H1 (cell line): ENCODE results near the gene SEZ6L. TPM values are rescaled to one million over a fixed set of nuclear protein-coding genes. Genes with fewer than 3 reads are reported as not detected.

Experiments used
- CTCF ChIA-PET: fragments of 300-600 bp; sonication (Branson Sonifier 250); formaldehyde crosslinking; loops from one replicate; lab custom pipeline; 2021; ENCODE audit not compliant: partially characterized antibody; lab: Charles Lee
- POLR2A ChIA-PET: fragments of 300-600 bp; sonication (Branson Sonifier 250); formaldehyde crosslinking; loops from one replicate; lab custom pipeline; 2021; ENCODE audit warnings: inconsistent platforms; ENCODE audit not compliant: partially characterized antibody; lab: Charles Lee
- DNase-seq, 2 experiments: peaks; one replicate each; pipeline versions ENCODE4 v3.0.0 to v3.0.0-alpha.2; 2010 to 2022; ENCODE audit warnings: low spot score in 2 of 2, low read depth in 1 of 2, mixed read lengths in 1 of 2
- FAIRE-seq: peaks from 2 replicates; lab custom pipeline; 2011; peaks lifted over from hg19 to GRCh38; lab: Jason Lieb, UNC
- H2AFZ ChIP-seq: 2 replicates; pipeline ENCODE4 v1.8.1; 2012; ENCODE audit warnings: low read length, inconsistent platforms
- H2AK5ac ChIP-seq: 2 replicates; pipeline ENCODE4 v1.6.1; 2013; ENCODE audit warnings: low read depth, low read length
- H2BK120ac ChIP-seq: replicated peaks from 2 replicates; pipeline ENCODE3; 2013; ENCODE audit warnings: low read depth, low read length, inconsistent platforms
- H2BK12ac ChIP-seq: 2 replicates; pipeline ENCODE4 v1.6.1; 2013; ENCODE audit warnings: low read depth, low read length
- H2BK15ac ChIP-seq: 2 replicates; pipeline ENCODE4 v1.6.1; 2013; ENCODE audit warnings: low read length
- H2BK20ac ChIP-seq: 2 replicates; pipeline ENCODE4 v1.6.1; 2013; ENCODE audit warnings: low read length
- H2BK5ac ChIP-seq: 2 replicates; pipeline ENCODE4 v1.6.1; 2013; ENCODE audit warnings: low read depth, low read length
- H3K14ac ChIP-seq: 2 replicates; pipeline ENCODE4 v1.6.1; 2013; ENCODE audit warnings: inconsistent platforms; ENCODE audit not compliant: insufficient read length
- H3K18ac ChIP-seq: 2 replicates; pipeline ENCODE4 v1.6.1; 2013; ENCODE audit warnings: low read length; ENCODE audit errors: extremely low read depth
- H3K23ac ChIP-seq: 2 replicates; pipeline ENCODE4 v1.6.1; 2013; ENCODE audit warnings: inconsistent platforms; ENCODE audit not compliant: insufficient read length
- H3K23me2 ChIP-seq: 2 replicates; pipeline ENCODE4 v1.6.1; 2013; ENCODE audit warnings: low read depth, low read length
- H3K27ac ChIP-seq: 2 replicates; pipeline ENCODE4 v1.6.1; 2011; ENCODE audit warnings: low read depth, low read length, inconsistent platforms
- H3K27me3 ChIP-seq, 4 experiments: replicated peaks in 1 of 4; 1 replicate in 1 of 4; 2 replicates in 3 of 4; pipeline versions ENCODE4 v1.6.1 to v1.8.1; 2011 to 2013; ENCODE audit warnings: low read length in 3 of 4, mild to moderate bottlenecking in 3 of 4, inconsistent platforms in 2 of 4, mixed read lengths in 2 of 4, moderate library complexity in 1 of 4; ENCODE audit not compliant: control insufficient read depth in 3 of 4, insufficient read depth in 3 of 4; ENCODE audit errors: extremely low read depth in 1 of 4
- H3K36me3 ChIP-seq, 4 experiments: 2 replicates each; pipeline versions ENCODE4 v1.6.1 to v1.8.1; 2011 to 2013; ENCODE audit warnings: mild to moderate bottlenecking in 4 of 4, low read length in 3 of 4, moderate library complexity in 2 of 4, control low read depth in 1 of 4, inconsistent platforms in 1 of 4; ENCODE audit not compliant: insufficient read depth in 4 of 4, control insufficient read depth in 2 of 4
- H3K4ac ChIP-seq: replicated peaks from 2 replicates; pipeline ENCODE3; 2013; ENCODE audit warnings: low read length, low read depth, mixed read lengths, inconsistent platforms; ENCODE audit not compliant: insufficient read length
- H3K4me1 ChIP-seq, 4 experiments: replicated peaks in 1 of 4; 1 replicate in 1 of 4; 2 replicates in 3 of 4; pipeline versions ENCODE4 v1.6.1 to v1.8.1; 2011 to 2013; ENCODE audit warnings: low read length in 3 of 4, inconsistent platforms in 2 of 4, mixed read lengths in 1 of 4; ENCODE audit not compliant: insufficient read depth in 4 of 4, control insufficient read depth in 3 of 4
- H3K4me2 ChIP-seq, 2 experiments: 2 replicates each; pipeline versions ENCODE4 v1.6.1 to v1.8.1; 2011 to 2013; ENCODE audit warnings: low read depth in 2 of 2, low read length in 2 of 2, control low read depth in 1 of 2, inconsistent platforms in 1 of 2, mild to moderate bottlenecking in 1 of 2; ENCODE audit not compliant: insufficient read depth in 1 of 2
- H3K4me3 ChIP-seq, 4 experiments: fragments of 200-600, 300-600 bp in 1 of 4; sonication (generic), shearing (Covaris generic), sonication (Bioruptor Twin) in 1 of 4; 2 replicates each; pipeline versions ENCODE4 v1.5.1 to v1.8.1; 2011 to 2016; ENCODE audit warnings: low read length in 4 of 4, low read depth in 3 of 4, control low read depth in 2 of 4, inconsistent platforms in 2 of 4, mild to moderate bottlenecking in 2 of 4, mixed read lengths in 1 of 4, moderate library complexity in 1 of 4; ENCODE audit not compliant: insufficient read depth in 2 of 4; ENCODE audit errors: extremely low read depth in 1 of 4
- H3K56ac ChIP-seq: replicated peaks from 2 replicates; pipeline ENCODE3; 2013; ENCODE audit warnings: low read depth, mild to moderate bottlenecking, mixed read lengths, low read length, inconsistent platforms; ENCODE audit not compliant: insufficient read length
- H3K79me1 ChIP-seq: 2 replicates; pipeline ENCODE4 v1.6.1; 2013; ENCODE audit warnings: low read depth, low read length, control low read depth
- H3K79me2 ChIP-seq, 2 experiments: 2 replicates each; pipeline versions ENCODE4 v1.6.1 to v1.8.1; 2012 to 2013; ENCODE audit warnings: low read length in 2 of 2, mild to moderate bottlenecking in 2 of 2, inconsistent platforms in 1 of 2; ENCODE audit not compliant: insufficient read depth in 2 of 2, control insufficient read depth in 1 of 2
- H3K9ac ChIP-seq, 4 experiments: replicated peaks in 1 of 4; 1 replicate in 1 of 4; 2 replicates in 3 of 4; pipeline versions ENCODE4 v1.6.1 to v1.8.1; 2011 to 2013; ENCODE audit warnings: low read depth in 3 of 4, low read length in 3 of 4, control low read depth in 2 of 4, mild to moderate bottlenecking in 2 of 4, moderate library complexity in 2 of 4, inconsistent platforms in 1 of 4; ENCODE audit errors: extremely low read depth in 1 of 4
- H3K9me3 ChIP-seq, 2 experiments: 2 replicates each; pipeline versions ENCODE4 v1.6.1 to v1.8.1; 2012 to 2013; ENCODE audit warnings: mild to moderate bottlenecking in 2 of 2, moderate library complexity in 2 of 2, control low read depth in 1 of 2, inconsistent platforms in 1 of 2, low read depth in 1 of 2, low read length in 1 of 2, mixed read lengths in 1 of 2; ENCODE audit not compliant: insufficient read depth in 2 of 2
- H4K20me1 ChIP-seq, 2 experiments: replicated peaks in 1 of 2; 2 replicates each; pipeline versions ENCODE3 to v1.8.1; 2011 to 2013; ENCODE audit warnings: inconsistent platforms in 2 of 2, low read length in 2 of 2, mild to moderate bottlenecking in 1 of 2; ENCODE audit not compliant: insufficient read depth in 2 of 2, control insufficient read depth in 1 of 2
- H4K5ac ChIP-seq: 2 replicates; pipeline ENCODE4 v1.6.1; 2013; ENCODE audit warnings: low read length, low read depth, mixed read lengths, inconsistent platforms; ENCODE audit not compliant: insufficient read length
- H4K8ac ChIP-seq: 2 replicates; pipeline ENCODE4 v1.8.0; 2013; ENCODE audit warnings: mild to moderate bottlenecking, moderate library complexity, low read length, inconsistent platforms; ENCODE audit not compliant: insufficient read depth; ENCODE audit errors: extremely low read depth
- H4K91ac ChIP-seq: replicated peaks from 2 replicates; pipeline ENCODE3; 2013; ENCODE audit warnings: low read length, mixed read lengths, inconsistent platforms; ENCODE audit not compliant: insufficient read length
- ASH2L ChIP-seq: fragments of 200-600, 300-600 bp; sonication (generic); IDR thresholded peaks from one replicate; pipeline ENCODE4 v1.7.1; 2017; ENCODE audit warnings: low read length
- BACH1 ChIP-seq: IDR thresholded peaks from 2 replicates; pipeline ENCODE4 v1.6.1; 2012; ENCODE audit warnings: low read length, improper control_type of control experiment
- BRCA1 ChIP-seq: IDR thresholded peaks from 2 replicates; pipeline ENCODE4 v1.6.1; 2012; ENCODE audit warnings: low read depth, low read length, improper control_type of control experiment
- CBX5 ChIP-seq: fragments of 300-800, 300-1000 bp; sonication (generic); IDR thresholded peaks from 2 replicates; pipeline ENCODE4 v1.7.1; 2016; ENCODE audit warnings: antibody characterized with exemption, low read length, low read depth
- CHD2 ChIP-seq: IDR thresholded peaks from 2 replicates; pipeline ENCODE4 v1.6.1; 2012; ENCODE audit warnings: low read length, improper control_type of control experiment
- CTBP2 ChIP-seq: IDR thresholded peaks from 2 replicates; pipeline ENCODE4 v1.7.0; 2011; ENCODE audit warnings: borderline replicate concordance, mild to moderate bottlenecking, moderate library complexity, mixed read lengths, low read length; ENCODE audit not compliant: insufficient read depth, insufficient read length
- HDAC6 ChIP-seq: IDR thresholded peaks from one replicate; pipeline ENCODE4 v1.7.1; 2012; ENCODE audit warnings: low read depth, mild to moderate bottlenecking, inconsistent platforms, low read length, moderate library complexity
- JUND ChIP-seq: IDR thresholded peaks from 2 replicates; pipeline ENCODE4 v1.6.1; 2011; ENCODE audit warnings: mild to moderate bottlenecking, improper control_type of control experiment, low read length
- MAFK ChIP-seq: IDR thresholded peaks from 2 replicates; pipeline ENCODE4 v1.6.1; 2012; ENCODE audit warnings: low read depth, mild to moderate bottlenecking, improper control_type of control experiment, low read length
- NRF1 ChIP-seq: IDR thresholded peaks from 2 replicates; pipeline ENCODE4 v1.6.1; 2011; ENCODE audit warnings: mild to moderate bottlenecking, low read depth, low read length, improper control_type of control experiment
- POLR2AphosphoS5 ChIP-seq: IDR thresholded peaks from 2 replicates; pipeline ENCODE4 v1.6.1; 2011; ENCODE audit warnings: low read depth, low read length
- SAP30 ChIP-seq: fragments of 300-600 bp; sonication (generic); IDR thresholded peaks from 2 replicates; pipeline ENCODE4 v1.7.1; 2012; ENCODE audit warnings: low read length, moderate library complexity, mild to moderate bottlenecking, inconsistent platforms; ENCODE audit not compliant: insufficient read depth, insufficient replicate concordance
- SIN3A ChIP-seq, 2 experiments: IDR thresholded peaks in 1 of 2; conservative IDR thresholded peaks in 1 of 2; 2 replicates each; pipeline ENCODE4 v1.6.1; 2011 to 2012; ENCODE audit warnings: low read length in 2 of 2, improper control_type of control experiment in 1 of 2, low read depth in 1 of 2, mild to moderate bottlenecking in 1 of 2
- SP1 ChIP-seq: IDR thresholded peaks from 2 replicates; pipeline ENCODE4 v1.6.1; 2011; ENCODE audit warnings: low read depth, low read length
- SP2 ChIP-seq: IDR thresholded peaks from 2 replicates; pipeline ENCODE4 v1.6.1; 2012; ENCODE audit warnings: mild to moderate bottlenecking, low read length, inconsistent platforms
- ZNF274 ChIP-seq: IDR thresholded peaks from 2 replicates; pipeline ENCODE4 v1.7.0; 2012; ENCODE audit warnings: low read length, borderline replicate concordance; ENCODE audit errors: extremely low read depth
- WGBS, 2 experiments: shearing (Covaris generic) in 1 of 2; methylation state at CpG; one replicate each; pipeline versions ENCODE4 v1.1.6 to v1.1.7; 2013 to 2015; ENCODE audit warnings: low lambda C conversion rate in 2 of 2, mixed read lengths in 2 of 2, inconsistent platforms in 1 of 2, low coverage in 1 of 2, missing lambda C conversion rate in 1 of 2; ENCODE audit not compliant: insufficient replicate concordance in 2 of 2, insufficient coverage in 1 of 2, insufficient read length in 1 of 2; ENCODE audit errors: extremely low coverage in 1 of 2, missing lambda C conversion rate in 1 of 2; 5-methylcytosine and 5-hydroxymethylcytosine counted together
- polyA plus RNA-seq, 7 experiments: library from polyadenylated mRNA; depleted of rRNA in 3 of 7; stranded (reverse) in 5 of 7; unstranded in 2 of 7; fragments of >200 nt in 5 of 7; fragments of 200-250 nt in 2 of 7; gene quantifications; 1 replicate in 5 of 7; 2 replicates in 1 of 7; 4 replicates in 1 of 7; pipeline versions ENCODE4 v1.2.1 to v1.2.3, GENCODE V29; 2011 to 2013; ENCODE audit warnings: missing spikeins in 2 of 7, mixed read lengths in 2 of 7
- total RNA-seq: library from RNA; stranded (reverse); fragmentation: NEBNext Ultra II Directional; extraction: Animal tissue kit (Norgen Biotek cat#: 25700); gene quantifications from 2 replicates; pipeline ENCODE4 v1.2.1, GENCODE V29; 2021

The SEZ6L gene
- total and polyA plus RNA-seq, 2 of the 8 experiments (the other 6 are each of a cell fraction or from before 2014, with no cell fraction given): 0.06 to 0.33 TPM

DNA sequence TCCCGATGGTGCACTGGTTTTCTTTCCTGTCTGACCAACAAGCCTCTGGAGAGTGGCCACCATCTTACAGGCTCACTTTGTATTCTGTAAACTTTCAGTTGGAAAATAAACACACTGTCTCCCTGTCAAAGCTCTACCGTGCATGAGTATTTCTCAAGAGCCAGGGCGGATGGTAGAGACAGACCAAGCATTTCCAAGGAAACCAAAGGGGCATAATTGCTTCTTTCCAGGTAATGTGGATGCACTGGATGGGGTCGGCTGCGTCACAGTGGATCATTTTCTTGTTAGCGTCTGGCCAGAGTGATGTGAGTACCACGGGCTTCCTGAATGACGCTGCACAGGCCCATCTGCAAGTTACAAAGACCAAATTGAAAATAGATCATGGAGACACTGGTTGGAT, 5.1 kb upstream of the SEZ6L start:
- WGBS, 2 experiments: 87% methylated on average over 8 of the region's 8 CpGs; no CpG with 5 or more reads in 1 of the 2 experiments

More for the DNA sequence above, 5.1 kb upstream of the SEZ6L start:
- no peaks in the 10 kb centered on the region for H4K20me1 ChIP-seq
- no peak overlapping the region for H3K27ac ChIP-seq
- peaks cover 0 to 9% (median 3%) of the 10 kb centered on the region in 4 experiments; a peak in 6 of 7 replicates for H3K4me1 ChIP-seq
- no peak overlapping the region for H3K4me2 ChIP-seq
- H3K79me1 ChIP-seq: no peaks in the 10 kb centered on the region
- H2BK120ac ChIP-seq: no peak overlapping the region
- no peak for DNase-seq
- no peak overlapping the region for H4K8ac ChIP-seq
- H3K14ac ChIP-seq: no peak overlapping the region
- no peak for FAIRE-seq
- H3K18ac ChIP-seq: no peak overlapping the region
- H3K79me2 ChIP-seq: no peaks in the 10 kb centered on the region
- no peak overlapping the region for H2AK5ac ChIP-seq
- no peak overlapping the region for H3K9ac ChIP-seq
- POLR2A ChIA-PET: no interaction called here
- no peak overlapping the region for H4K91ac ChIP-seq
- no peak overlapping the region for H3K4ac ChIP-seq
- H2BK15ac ChIP-seq: no peak overlapping the region
- no peak overlapping the region for H2AFZ ChIP-seq
- H2BK5ac ChIP-seq: no peak overlapping the region
- H3K36me3 ChIP-seq: no peaks in the 10 kb centered on the region
- H3K9me3 ChIP-seq: no peaks in the 10 kb centered on the region
- no peak overlapping the region for H2BK20ac ChIP-seq
- H4K5ac ChIP-seq: no peak overlapping the region
- peaks cover 7 to 20% (median 15%) of the 10 kb centered on the region in 4 experiments for H3K27me3 ChIP-seq
- CTCF ChIA-PET: no interaction called here
- no peak overlapping the region for H3K4me3 ChIP-seq
- no peak overlapping the region for H2BK12ac ChIP-seq
- H3K56ac ChIP-seq: no peak overlapping the region
- peaks cover 2% of the 10 kb centered on the region; the same call in 1 of the 2 replicates for H3K23me2 ChIP-seq
- no peak overlapping the region for H3K23ac ChIP-seq
- TF ChIP-seq CTBP2 (no peak), ASH2L (no peak), SP1 (no peak), CBX5 (no peak), SP2 (no peak), JUND (no peak), HDAC6 (no peak), CHD2 (no peak), BACH1 (no peak), NRF1 (no peak), ZNF274 (no peak), MAFK (no peak), SIN3A (conservative IDR thresholded peaks at IDR 0.05 in 1 of 2, IDR thresholded peaks at IDR 0.05 in 1 of 2; ENCODE audit: low read depth in 1 of 2, low read length in 2 of 2) (no peak), SAP30 (no peak), POLR2AphosphoS5 (no peak), BRCA1 (no peak)
